ENCODE measurements around the gene GZMM. TPM values are rescaled to one million over a fixed set of nuclear protein-coding genes. Genes with fewer than 3 reads are reported as not detected.
A peak's percentile ranks its signal among the peaks of the same experiment; 100 is the strongest.

GZMM gene
- polyA plus RNA-seq, 1 donor = 2.0 TPM

DNA sequence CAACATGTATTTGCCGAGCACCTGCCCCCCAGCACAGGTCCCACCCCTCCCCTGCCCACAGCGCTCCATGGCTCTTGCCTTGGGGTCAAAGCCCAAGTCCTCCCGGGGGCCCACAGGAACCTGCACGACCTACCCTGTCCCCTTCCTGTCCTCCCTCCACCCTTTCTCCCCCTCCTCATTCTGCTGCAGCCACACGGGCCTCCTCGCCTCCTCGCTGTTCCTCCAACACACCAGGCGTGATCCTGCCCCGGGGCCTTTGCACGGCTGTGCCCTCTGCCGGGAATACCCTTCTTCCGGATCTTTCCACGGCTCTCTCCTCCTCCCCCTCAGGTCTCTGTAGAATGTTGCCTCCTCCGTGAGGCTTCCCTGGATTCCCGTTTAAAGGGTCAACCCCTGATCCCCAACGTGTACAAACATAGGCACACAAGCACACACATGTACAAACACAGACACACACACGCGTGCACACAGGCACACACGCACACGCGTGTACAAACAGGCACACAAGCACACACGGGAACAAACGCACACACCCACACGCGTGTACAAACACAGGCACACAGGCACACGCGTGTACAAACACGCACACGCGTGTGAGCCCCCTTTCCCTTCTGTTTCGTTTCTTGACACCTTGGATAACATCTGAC lies 44.8 kb upstream of the GZMM start:
- 75% methylated on average over 4 of the region's 31 CpGs for WGBS (ENCODE audit: insufficient coverage, low lambda C conversion rate)
- peaks cover 47% of the 10 kb centered on the region for H3K27me3 ChIP-seq (ENCODE audit: control insufficient read depth, insufficient read depth, low read length)
- no peaks in the 10 kb centered on the region for H3K36me3 ChIP-seq (ENCODE audit: control insufficient read depth, insufficient read depth, low read length)
- peaks cover 17% of the 10 kb centered on the region for H3K9me3 ChIP-seq (ENCODE audit: control insufficient read depth, low read depth, low read length)
- no peak overlapping the region for H3K4me3 ChIP-seq (ENCODE audit: low read length)
- DNase-seq = no peak
- peaks cover 3% of the 10 kb centered on the region for H3K4me1 ChIP-seq (ENCODE audit: control insufficient read depth, insufficient read depth, low read length)
- no peak overlapping the region for H3K27ac ChIP-seq (ENCODE audit: low read length)

DNA sequence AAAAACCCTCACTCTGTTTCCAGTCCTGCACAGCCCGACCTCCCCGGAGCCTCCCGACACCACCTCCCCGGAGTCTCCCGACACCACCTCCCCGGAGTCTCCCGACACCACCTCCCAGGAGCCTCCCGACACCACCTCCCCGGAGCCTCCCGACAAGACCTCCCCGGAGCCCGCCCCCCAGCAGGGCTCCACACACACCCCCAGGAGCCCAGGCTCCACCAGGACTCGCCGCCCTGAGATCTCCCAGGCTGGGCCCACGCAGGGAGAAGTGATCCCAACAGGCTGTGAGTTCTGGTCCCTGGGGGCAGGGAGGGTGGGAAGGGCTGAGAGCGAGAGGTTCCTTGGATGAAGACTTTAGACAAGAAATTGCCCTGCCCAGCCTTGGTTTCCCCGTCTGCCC lies 42.2 kb upstream of the GZMM start:
- H3K27ac ChIP-seq (ENCODE audit: low read length) = no peak overlapping the region
- peaks cover 7% of the 10 kb centered on the region for H3K9me3 ChIP-seq (ENCODE audit: control insufficient read depth, low read depth, low read length)
- H3K4me1 ChIP-seq (ENCODE audit: control insufficient read depth, insufficient read depth, low read length) = peaks cover 3% of the 10 kb centered on the region
- H3K4me3 ChIP-seq (ENCODE audit: low read length) = no peak overlapping the region
- peaks cover 30% of the 10 kb centered on the region for H3K27me3 ChIP-seq (ENCODE audit: control insufficient read depth, insufficient read depth, low read length)
- DNase-seq = no peak
- no peaks in the 10 kb centered on the region for H3K36me3 ChIP-seq (ENCODE audit: control insufficient read depth, insufficient read depth, low read length)
- no CpG with 5 or more reads among the region's 17 CpGs for WGBS (ENCODE audit: insufficient coverage, low lambda C conversion rate)

DNA sequence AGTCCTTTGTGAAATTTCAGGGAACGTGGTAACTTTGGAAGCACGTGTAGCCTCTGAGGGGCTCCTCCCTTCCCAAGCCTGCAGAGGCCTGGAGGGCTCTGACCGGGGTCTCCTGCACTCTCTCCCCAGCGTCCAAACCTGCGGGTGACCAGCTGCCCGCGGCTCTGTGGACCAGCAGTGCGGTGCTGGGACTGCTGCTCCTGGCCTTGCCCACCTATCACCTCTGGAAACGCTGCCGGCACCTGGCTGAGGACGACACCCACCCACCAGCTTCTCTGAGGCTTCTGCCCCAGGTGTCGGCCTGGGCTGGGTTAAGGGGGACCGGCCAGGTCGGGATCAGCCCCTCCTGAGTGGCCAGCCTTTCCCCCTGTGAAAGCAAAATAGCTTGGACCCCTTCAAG lies 39.2 kb upstream of the GZMM start:
- Histone ChIP-seq H3K27me3 (ENCODE audit: control insufficient read depth, insufficient read depth, low read length) (peaks cover 8% of the 10 kb centered on the region), H3K4me3 (ENCODE audit: low read length) (no peak overlapping the region), H3K4me1 (ENCODE audit: control insufficient read depth, insufficient read depth, low read length) (peaks cover 13% of the 10 kb centered on the region), H3K36me3 (ENCODE audit: control insufficient read depth, insufficient read depth, low read length) (peaks cover 8% of the 10 kb centered on the region), H3K9me3 (ENCODE audit: control insufficient read depth, low read depth, low read length) (peaks cover 2% of the 10 kb centered on the region), H3K27ac (ENCODE audit: low read length) (no peak overlapping the region)
- DNase-seq = no peak
- WGBS (ENCODE audit: insufficient coverage, low lambda C conversion rate) = 60% methylated on average over 1 of the region's 14 CpGs

GRCh38 chr19:506404-507285 lies 37.2 kb upstream of the GZMM start:
- H3K27ac ChIP-seq (ENCODE audit: low read length) = peak overlapping the region; percentile 91
- H3K4me1 ChIP-seq (ENCODE audit: control insufficient read depth, insufficient read depth, low read length) = peaks cover 28% of the 10 kb centered on the region
- H3K9me3 ChIP-seq (ENCODE audit: control insufficient read depth, low read depth, low read length) = peaks cover 2% of the 10 kb centered on the region
- WGBS (ENCODE audit: insufficient coverage, low lambda C conversion rate) = no CpG with 5 or more reads among the region's 48 CpGs
- peak overlapping the region; percentile 99 for H3K4me3 ChIP-seq (ENCODE audit: low read length)
- H3K27me3 ChIP-seq (ENCODE audit: control insufficient read depth, insufficient read depth, low read length) = peaks cover 2% of the 10 kb centered on the region
- peak; percentile 99 to 100 for DNase-seq
- H3K36me3 ChIP-seq (ENCODE audit: control insufficient read depth, insufficient read depth, low read length) = peaks cover 8% of the 10 kb centered on the region

GRCh38 chr19:507286-508203 lies 36.3 kb upstream of the GZMM start, which contains the start of gene TPGS1:
TSS of gene TPGS1 (plus strand) at chr19:507497. CDS start at chr19:507507, 10 bp downstream.
- Histone ChIP-seq H3K27me3 (ENCODE audit: control insufficient read depth, insufficient read depth, low read length) (peaks cover 2% of the 10 kb centered on the region), H3K36me3 (ENCODE audit: control insufficient read depth, insufficient read depth, low read length) (peaks cover 8% of the 10 kb centered on the region), H3K4me3 (ENCODE audit: low read length) (peak within 1 kb of the TSS; percentile 99), H3K27ac (ENCODE audit: low read length) (peak within 1 kb of the TSS; percentile 91), H3K4me1 (ENCODE audit: control insufficient read depth, insufficient read depth, low read length) (peaks cover 34% of the 10 kb centered on the region), H3K9me3 (ENCODE audit: control insufficient read depth, low read depth, low read length) (peaks cover 3% of the 10 kb centered on the region)
- WGBS (ENCODE audit: insufficient coverage, low lambda C conversion rate) = no CpG with 5 or more reads among the region's 81 CpGs
- no peak for DNase-seq

DNA sequence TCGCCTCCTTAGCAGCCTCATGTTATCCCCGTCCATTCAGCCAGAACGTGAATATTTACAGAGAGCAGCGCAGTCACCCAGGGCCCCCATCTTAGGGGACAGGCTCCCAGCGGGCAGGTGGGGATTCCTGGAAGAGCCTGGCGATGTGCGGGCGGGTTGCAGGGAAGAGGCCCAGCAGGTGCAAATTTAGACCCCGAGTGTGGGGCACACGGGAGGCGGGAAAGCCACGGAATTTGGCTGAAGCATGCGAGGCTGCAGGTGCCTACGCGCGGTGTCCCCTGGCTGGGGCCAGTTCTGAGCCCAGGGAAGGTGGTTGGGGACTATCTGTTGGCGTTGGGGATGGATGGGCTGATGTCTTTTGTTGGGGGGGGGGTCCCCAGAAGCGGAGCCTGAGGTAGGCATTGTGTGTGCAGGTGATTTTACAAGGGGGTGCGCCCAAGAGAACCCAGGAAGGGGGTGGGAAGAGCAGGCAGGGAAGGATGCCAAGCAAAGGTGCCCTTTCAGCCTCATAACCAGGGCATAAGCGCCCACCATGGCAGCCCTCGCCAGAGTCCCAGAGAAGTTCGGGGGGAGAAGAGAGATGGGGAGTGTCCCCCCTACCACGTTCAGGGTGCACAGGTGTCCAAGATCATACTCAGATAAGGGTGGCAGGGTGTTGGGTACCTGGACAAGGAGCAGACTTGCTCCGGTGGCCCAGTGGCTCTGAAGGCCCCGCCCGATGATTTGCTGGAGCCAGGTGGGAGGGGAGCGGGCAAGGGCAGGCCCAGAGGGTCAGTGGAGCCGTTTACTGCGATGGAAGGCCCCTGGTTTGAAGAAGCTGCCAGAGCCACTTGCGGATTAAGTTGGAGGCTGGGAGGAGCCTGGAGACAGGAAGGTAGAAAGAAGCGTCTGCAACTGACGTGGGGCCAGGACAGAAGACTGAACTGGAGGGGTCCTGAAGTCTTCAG lies 35.4 kb upstream of the GZMM start:
- H3K9me3 ChIP-seq (ENCODE audit: control insufficient read depth, low read depth, low read length) = peaks cover 6% of the 10 kb centered on the region
- no peak for DNase-seq
- H3K4me1 ChIP-seq (ENCODE audit: control insufficient read depth, insufficient read depth, low read length) = peaks cover 43% of the 10 kb centered on the region
- no CpG with 5 or more reads among the region's 32 CpGs for WGBS (ENCODE audit: insufficient coverage, low lambda C conversion rate)
- peaks cover 8% of the 10 kb centered on the region for H3K36me3 ChIP-seq (ENCODE audit: control insufficient read depth, insufficient read depth, low read length)
- peak overlapping the region; percentile 99 for H3K4me3 ChIP-seq (ENCODE audit: low read length)
- no peaks in the 10 kb centered on the region for H3K27me3 ChIP-seq (ENCODE audit: control insufficient read depth, insufficient read depth, low read length)
- no peak overlapping the region for H3K27ac ChIP-seq (ENCODE audit: low read length)

- WGBS (ENCODE audit: insufficient coverage, low lambda C conversion rate) = no CpG with 5 or more reads among the region's 21 CpGs
- peak overlapping the region; percentile 87 for H3K27ac ChIP-seq (ENCODE audit: low read length)
- DNase-seq = peak; percentile 88 to 90
- no peaks in the 10 kb centered on the region for H3K27me3 ChIP-seq (ENCODE audit: control insufficient read depth, insufficient read depth, low read length)
- H3K9me3 ChIP-seq (ENCODE audit: control insufficient read depth, low read depth, low read length) = peaks cover 6% of the 10 kb centered on the region
- H3K4me1 ChIP-seq (ENCODE audit: control insufficient read depth, insufficient read depth, low read length) = peaks cover 43% of the 10 kb centered on the region
- H3K4me3 ChIP-seq (ENCODE audit: low read length) = peak overlapping the region; percentile 6
- H3K36me3 ChIP-seq (ENCODE audit: control insufficient read depth, insufficient read depth, low read length) = peaks cover 8% of the 10 kb centered on the region
Observed at GRCh38 chr19:510606-511100, 33.2 kb upstream of the GZMM start.

DNA sequence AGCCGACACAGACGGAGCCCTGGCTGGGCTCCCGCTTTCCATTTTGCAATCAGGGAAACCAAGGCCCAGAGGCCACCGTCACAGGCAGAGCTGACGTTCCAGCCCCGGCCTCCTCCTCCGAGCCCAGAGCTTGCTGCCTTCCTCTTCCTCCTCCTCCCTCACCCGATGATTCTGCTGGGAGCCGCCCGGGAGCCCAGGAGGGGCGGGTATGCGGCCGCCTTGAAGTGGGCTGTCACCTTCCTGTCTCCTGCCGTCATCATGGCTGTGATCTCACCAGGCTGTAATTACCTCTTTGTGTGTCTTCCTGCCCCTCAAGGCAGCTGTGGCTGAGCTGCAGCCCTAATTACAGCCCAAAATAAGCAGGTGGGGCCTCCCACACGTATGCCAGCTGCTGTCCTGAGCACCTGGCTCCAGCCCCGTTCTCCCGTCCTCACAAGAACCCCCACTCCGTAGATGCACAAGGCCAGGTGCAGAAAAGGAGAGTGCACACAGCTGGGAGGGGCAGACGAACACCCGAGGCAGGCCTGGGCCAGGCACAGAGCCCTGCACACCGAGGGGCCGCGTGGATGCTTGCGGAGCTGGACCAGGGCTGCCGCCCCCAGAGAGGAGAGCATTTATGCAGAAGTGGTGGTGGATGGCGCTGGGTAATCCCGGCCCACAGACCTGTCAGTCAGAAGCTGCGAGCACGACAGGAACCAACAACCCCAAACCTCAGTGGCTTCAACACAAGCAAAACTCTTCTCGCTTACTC lies 32.6 kb upstream of the GZMM start:
- peak; percentile 76 to 93 for DNase-seq
- H3K27me3 ChIP-seq (ENCODE audit: control insufficient read depth, insufficient read depth, low read length) = no peaks in the 10 kb centered on the region

More for the DNA sequence above, 32.6 kb upstream of the GZMM start:
- peak overlapping the region; percentile 6 for H3K4me3 ChIP-seq (ENCODE audit: low read length)
- peaks cover 43% of the 10 kb centered on the region for H3K4me1 ChIP-seq (ENCODE audit: control insufficient read depth, insufficient read depth, low read length)
- peaks cover 8% of the 10 kb centered on the region for H3K36me3 ChIP-seq (ENCODE audit: control insufficient read depth, insufficient read depth, low read length)
- H3K27ac ChIP-seq (ENCODE audit: low read length) = peak overlapping the region; percentile 87
- peaks cover 6% of the 10 kb centered on the region for H3K9me3 ChIP-seq (ENCODE audit: control insufficient read depth, low read depth, low read length)
- WGBS (ENCODE audit: insufficient coverage, low lambda C conversion rate) = no CpG with 5 or more reads among the region's 30 CpGs
